Measurements from ENCODE around the gene OR4D5.

The OR4D5 gene

GRCh38 chr11:123939317-123939716 is at the start of gene OR4D5:
Gene OR4D5 (plus strand): TSS chr11:123939617. CDS start chr11:123939617, 0 bp downstream.
- DNase-seq: no peak

DNA sequence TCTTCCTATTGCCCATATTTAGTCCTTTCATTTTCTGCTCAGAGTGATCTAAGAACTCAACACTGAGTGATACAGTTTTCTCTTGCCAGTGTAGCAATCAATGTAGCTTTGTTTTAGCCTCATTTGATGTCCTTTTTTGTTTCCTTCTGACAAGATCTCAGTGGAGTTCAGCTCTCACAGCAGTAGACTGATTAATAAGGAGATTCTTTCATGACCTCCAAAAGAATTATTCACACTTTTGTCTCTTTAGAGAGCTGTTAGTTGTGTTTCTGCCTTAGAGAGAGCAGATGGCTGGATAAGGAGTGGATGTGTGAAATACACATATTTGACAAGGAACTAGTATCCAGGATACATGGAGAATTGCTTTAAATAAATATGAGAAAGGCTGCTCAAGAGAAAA is 47.4 kb upstream of the OR4D5 start:
- DNase-seq: no peak

DNA sequence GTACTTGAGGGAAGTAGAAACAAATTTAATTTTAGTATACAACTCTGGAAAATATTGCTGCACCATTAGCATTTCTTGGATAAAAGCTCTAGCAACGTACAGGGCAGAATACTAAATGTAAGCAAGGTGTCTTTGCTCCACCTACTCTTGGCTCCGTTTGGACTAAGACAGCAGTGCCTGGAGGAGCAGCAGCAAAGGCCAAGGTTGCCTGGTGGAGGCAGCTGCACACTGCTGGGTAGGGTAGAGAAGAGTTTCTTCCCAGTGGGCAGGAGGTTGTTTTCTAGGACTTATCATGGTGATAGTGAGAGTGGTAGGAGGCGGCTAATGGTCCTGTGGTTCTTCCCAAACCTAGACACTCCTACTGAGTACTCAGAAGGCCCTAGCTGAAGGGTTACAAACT is 39.6 kb upstream of the OR4D5 start:
- no peak for DNase-seq

GRCh38 chr11:123901867-123902266 is 37.5 kb upstream of the OR4D5 start, which contains the start of gene OR8D4:
Gene OR8D4 (plus strand): TSS chr11:123902167. CDS start chr11:123906432, 4,265 bp downstream.
- no peak for DNase-seq

DNA sequence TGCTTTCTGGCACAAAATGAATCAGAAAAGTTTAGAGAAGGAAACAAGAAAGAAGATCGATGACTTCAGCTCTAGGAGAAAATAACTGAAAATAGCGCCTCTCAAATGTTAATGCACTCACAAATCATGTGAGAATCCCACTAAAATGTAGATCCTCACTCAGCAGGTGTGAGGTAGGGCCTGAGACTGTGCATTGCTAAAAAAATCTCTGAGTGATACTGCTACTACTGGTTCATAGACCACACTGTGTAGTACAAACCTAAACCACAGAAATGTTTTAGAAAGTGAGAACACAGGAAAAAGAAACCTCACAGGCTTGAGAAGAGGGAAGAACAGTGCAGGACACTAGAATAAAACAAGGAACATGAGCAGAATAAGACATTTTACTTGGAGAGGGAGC is 35.5 kb upstream of the OR4D5 start:
- DNase-seq: no peak

GRCh38 chr11:123904932-123905331 is 34.5 kb upstream of the OR4D5 start:
- no peak for DNase-seq

DNA sequence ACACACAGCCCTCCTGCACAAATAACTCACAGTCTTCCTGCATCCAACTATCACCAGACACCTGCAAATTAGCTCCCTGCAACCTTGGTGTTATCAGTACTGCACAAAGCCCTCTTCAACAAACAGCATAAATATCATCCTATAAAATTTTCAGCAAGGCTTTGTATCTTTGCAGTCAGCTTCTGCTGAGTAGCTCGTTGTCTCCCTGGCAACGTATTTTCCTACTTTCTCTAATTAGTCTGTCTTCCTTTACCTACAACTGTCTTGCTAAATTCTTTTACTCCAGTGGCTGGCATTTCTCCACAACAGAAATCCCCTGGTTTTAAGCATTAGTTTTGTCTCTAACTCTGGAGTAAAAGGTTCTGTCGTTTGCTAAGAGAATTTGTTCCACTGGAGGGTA is 33.6 kb upstream of the OR4D5 start:
- no peak for DNase-seq

- no peak for DNase-seq
These were observed 18.5 kb upstream of the OR4D5 start for GRCh38 chr11:123920943-123921342.

- DNase-seq: no peak
These were observed 15.4 kb upstream of the OR4D5 start for GRCh38 chr11:123924027-123924426.

GRCh38 chr11:123942413-123942812 is 3.0 kb downstream of the OR4D5 start:
- DNase-seq: no peak

GRCh38 chr11:123943738-123944137 is 4.3 kb downstream of the OR4D5 start, which contains the start of gene OR6T1:
Gene OR6T1 (minus strand): TSS chr11:123943838. CDS start chr11:123943838, 0 bp downstream.
- DNase-seq: no peak

DNA sequence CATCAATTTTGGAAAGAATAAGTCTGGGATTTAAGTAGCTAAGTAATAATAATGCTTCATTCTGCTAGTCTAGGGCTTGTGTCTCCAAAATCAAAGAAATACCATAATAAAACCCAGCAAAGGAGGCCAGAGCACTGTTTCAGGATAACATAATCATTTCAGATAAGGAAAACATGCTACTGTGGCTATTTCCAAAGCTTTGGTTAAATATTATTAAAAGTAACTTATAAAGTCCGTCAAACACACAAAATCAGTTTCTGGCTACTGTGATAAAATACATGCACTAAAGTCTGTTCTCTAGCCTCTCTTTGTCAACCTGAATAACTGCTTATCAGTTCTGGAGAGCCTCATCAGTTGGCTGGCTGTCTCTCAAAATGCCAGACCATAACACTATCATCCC is 5.7 kb downstream of the OR4D5 start:
- no peak for DNase-seq

DNA sequence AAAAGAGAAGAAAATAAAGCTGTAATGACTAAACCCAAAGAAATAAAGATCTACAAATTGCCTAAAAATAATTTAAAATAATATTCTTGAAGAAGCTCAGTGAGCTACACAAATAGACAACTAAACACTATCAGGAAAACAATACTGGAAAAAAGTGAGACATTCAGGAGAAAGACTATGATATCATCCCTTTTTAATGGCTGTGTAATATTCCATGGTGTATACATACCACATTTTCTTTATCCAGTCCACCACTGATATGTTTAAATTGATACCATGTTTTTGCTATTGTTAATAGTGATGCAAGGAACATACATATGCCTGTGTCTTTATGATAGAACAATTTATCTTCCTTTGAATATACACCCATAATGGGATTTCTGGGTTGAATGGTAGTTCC is 17.3 kb downstream of the OR4D5 start:
- DNase-seq: no peak

- no peak for DNase-seq
These were observed 34.4 kb downstream of the OR4D5 start for GRCh38 chr11:123973816-123974215.

DNA sequence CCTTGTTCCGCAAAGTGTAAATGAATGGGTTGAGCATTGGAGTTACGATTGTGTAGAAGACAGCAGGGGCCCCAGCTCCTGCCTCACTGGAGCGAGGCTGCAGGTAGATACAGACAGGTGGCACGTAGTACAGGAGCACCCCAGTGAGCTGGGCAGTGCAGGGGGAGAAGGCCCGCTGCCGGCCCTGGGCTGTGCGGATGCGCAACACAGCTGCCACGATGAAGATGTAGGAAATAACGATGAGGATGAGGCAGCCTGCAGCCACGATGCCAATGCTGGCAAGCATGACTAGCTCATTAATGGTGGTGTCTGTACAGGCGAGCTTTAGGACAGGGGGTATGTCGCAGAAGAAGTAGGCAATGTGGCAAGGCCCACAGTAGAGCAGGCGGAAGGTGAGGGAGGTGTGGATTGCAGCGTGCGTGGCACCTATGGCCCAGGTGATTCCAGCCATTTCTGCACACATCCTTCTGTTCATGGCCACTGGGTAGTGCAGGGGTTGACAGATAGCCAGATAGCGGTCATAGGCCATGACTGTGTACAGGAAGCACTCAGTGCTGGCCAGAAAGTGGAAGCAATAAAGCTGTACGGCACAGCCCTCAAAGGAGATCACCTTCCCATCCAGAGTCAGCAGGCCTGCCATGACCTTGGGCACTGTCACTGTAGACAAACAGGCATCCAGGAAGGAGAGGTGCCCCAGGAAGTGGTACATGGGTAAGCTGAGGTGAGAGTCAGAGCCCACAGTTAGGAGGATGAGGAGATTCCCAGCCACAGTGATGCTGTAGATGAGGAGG is 37.5 kb downstream of the OR4D5 start:
- no peak for DNase-seq

GRCh38 chr11:123977731-123978347 is 38.4 kb downstream of the OR4D5 start, which contains the start of gene OR10S1:
Gene OR10S1 (minus strand): TSS chr11:123977781. CDS start chr11:123977664, 117 bp downstream.
- DNase-seq: no peak

DNA sequence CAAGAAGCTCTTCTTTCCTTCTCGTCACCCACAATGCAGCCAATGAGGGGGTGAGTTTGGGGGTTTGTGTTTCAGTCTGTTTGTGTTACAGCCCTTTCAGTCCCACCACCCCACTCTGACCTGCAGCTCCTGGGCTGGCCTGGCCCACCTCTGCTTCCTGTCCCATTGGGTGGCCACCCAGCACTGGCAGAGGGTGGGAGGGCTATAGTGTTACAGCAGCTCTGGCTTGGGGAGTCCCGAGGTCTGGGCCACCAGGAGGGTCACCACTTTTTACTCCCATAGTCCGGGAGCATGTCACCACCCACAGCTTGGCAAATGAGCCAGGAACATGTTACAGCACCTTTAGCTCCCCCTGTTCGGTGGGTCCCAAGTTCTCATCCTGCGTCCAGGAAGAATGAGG is 39.9 kb downstream of the OR4D5 start:
- no peak for DNase-seq
